Measurements from ENCODE around the gene KCNK7.

DNA sequence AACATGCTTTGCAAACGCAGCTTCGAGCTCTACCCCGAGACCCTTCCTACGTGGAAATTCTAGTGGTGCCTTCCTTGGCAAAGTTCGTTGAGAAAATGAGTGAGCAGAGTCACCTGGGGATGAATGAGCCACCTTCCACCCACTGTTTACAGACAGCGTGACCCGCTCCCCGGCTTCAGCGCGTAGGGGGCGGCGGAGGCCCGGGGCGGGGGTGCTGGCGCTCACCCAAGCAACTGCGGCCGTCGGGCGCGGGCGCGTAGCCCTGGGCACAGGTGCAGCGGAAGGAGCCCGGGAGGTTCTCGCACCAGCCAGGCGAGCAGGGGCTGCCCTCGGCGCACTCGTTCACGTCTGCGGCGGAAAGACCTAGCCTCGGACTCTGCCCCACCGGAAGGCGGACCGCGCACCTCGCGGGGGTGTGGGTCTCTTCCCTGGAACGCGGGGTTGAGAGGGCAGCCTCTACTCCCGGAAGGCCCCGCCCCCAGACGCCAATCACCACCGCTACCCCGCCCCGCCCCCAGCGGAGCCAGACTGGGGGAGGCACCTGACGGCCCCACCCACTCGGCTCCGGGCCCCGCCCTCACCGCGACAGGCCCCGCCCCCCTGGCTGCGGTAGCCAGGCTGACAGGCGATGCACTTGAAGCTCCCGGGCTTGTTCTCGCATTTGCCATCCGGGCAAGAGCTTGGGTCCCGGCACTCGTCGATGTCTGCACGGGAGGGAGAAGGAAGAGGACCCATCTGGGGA lies 49.2 kb downstream of the KCNK7 start:
- TF ChIP-seq, protein P1, sequence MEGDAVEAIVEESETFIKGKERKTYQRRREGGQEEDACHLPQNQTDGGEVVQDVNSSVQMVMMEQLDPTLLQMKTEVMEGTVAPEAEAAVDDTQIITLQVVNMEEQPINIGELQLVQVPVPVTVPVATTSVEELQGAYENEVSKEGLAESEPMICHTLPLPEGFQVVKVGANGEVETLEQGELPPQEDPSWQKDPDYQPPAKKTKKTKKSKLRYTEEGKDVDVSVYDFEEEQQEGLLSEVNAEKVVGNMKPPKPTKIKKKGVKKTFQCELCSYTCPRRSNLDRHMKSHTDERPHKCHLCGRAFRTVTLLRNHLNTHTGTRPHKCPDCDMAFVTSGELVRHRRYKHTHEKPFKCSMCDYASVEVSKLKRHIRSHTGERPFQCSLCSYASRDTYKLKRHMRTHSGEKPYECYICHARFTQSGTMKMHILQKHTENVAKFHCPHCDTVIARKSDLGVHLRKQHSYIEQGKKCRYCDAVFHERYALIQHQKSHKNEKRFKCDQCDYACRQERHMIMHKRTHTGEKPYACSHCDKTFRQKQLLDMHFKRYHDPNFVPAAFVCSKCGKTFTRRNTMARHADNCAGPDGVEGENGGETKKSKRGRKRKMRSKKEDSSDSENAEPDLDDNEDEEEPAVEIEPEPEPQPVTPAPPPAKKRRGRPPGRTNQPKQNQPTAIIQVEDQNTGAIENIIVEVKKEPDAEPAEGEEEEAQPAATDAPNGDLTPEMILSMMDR (IDR thresholded peaks at IDR 0.05): no peak
- TF ChIP-seq POLR2A (IDR thresholded peaks at IDR 0.05; ENCODE audit: low read depth) (no peak), POLR2AphosphoS5 (IDR thresholded peaks at IDR 0.05) (no peak)
